ENCODE results near the gene PAGE2B. TPM values are rescaled to one million over a fixed set of nuclear protein-coding genes. Genes with fewer than 3 reads are reported as not detected.
"Not testable (repeated sequence)": the region's sequence is repeated elsewhere in the genome, so short reads cannot be mapped to it uniquely, and the experiment has no call there.

The PAGE2B gene
- total RNA-seq, 1 donor from 2014 or later: not detected

DNA sequence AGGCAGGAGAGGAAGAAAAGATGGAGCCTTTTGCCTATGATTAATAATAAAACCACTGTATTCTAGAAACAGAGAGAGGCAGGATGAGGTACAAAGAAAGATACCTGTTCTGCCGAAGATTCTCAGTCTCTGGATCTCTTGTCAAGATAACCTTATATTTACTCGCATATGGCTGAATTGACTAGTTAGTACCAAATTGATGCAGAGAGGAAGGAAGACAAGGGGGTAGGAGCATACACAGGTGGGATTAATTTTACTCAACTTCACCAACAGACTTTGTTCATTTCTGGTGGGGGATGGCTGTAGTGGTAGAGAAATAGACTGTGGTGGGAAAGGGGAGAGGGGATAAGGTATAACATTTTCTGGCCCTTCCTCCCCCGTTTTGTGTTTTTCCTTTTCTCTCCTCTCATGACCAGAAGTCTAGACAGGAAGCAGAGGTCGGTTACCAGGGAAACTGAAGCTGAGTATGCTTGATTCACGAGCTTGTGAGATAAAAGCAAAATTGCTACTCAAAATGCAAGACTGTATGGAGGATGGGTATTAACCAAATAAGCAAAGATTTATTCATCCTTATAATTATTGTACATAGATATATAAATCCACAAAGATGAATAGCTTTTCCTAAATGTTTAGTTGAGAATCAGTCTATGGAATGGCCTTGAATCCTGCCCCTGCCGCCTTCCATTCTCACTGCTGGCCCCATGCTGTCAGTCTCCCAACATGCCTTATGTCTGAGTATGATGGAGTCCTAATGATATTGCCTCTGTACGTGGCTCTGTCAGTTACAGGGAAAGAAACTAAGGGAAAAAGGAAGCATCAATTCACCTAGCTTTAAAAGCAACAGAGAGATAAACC, 17.8 kb upstream of the PAGE2B start:
- H3K27ac Mint-ChIP-seq: peak overlapping the region; percentile 63
- TF ChIP-seq, protein P1, sequence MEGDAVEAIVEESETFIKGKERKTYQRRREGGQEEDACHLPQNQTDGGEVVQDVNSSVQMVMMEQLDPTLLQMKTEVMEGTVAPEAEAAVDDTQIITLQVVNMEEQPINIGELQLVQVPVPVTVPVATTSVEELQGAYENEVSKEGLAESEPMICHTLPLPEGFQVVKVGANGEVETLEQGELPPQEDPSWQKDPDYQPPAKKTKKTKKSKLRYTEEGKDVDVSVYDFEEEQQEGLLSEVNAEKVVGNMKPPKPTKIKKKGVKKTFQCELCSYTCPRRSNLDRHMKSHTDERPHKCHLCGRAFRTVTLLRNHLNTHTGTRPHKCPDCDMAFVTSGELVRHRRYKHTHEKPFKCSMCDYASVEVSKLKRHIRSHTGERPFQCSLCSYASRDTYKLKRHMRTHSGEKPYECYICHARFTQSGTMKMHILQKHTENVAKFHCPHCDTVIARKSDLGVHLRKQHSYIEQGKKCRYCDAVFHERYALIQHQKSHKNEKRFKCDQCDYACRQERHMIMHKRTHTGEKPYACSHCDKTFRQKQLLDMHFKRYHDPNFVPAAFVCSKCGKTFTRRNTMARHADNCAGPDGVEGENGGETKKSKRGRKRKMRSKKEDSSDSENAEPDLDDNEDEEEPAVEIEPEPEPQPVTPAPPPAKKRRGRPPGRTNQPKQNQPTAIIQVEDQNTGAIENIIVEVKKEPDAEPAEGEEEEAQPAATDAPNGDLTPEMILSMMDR (IDR thresholded peaks at IDR 0.05; ENCODE audit: unreplicated experiment): no peak
- H3K27me3 Mint-ChIP-seq (ENCODE audit: low read depth): peaks cover 4% of the 10 kb centered on the region
- DNase-seq (ENCODE audit: low spot score in 2 of 2, unreplicated experiment in 2 of 2): no peak
- H3K4me1 Mint-ChIP-seq: peaks cover 8% of the 10 kb centered on the region
- H3K4me3 Mint-ChIP-seq: peak overlapping the region; percentile 40
- peaks cover 25% of the 10 kb centered on the region for H3K9me3 Mint-ChIP-seq
- H3K36me3 Mint-ChIP-seq: no peaks in the 10 kb centered on the region

DNA sequence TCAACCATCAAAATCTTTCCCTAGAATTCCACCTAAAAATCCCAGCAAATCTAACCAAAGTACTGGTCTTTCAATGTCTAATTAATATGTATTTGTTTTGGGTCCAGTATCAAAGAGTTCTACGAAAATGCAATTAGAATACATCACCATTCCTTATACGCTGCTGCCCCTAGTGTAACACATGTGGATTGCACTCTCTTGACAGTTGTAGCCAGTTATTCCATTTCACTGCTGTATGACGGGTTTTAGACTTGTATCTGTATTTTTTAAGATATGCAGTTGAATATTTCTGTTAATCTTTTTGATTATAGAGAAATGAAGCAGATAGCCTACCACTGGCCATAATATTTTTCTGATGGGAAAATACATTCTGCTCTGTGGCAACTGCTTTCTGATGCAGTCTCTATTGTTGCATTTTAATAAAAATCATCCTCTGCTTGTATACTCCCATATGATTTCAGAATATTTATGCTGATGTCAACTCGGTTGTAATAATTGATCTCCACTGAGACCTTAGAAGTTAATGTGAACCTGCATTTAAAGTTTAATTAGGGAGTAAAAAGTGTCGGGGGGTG, 17.1 kb upstream of the PAGE2B start:
- H3K9me3 Mint-ChIP-seq: peaks cover 32% of the 10 kb centered on the region
- no peak for DNase-seq (ENCODE audit: low spot score in 2 of 2, unreplicated experiment in 2 of 2)
- peak overlapping the region; percentile 40 for H3K4me3 Mint-ChIP-seq
- TF ChIP-seq, protein P1 (IDR thresholded peaks at IDR 0.05; ENCODE audit: unreplicated experiment): peak; percentile 70
- H3K27ac Mint-ChIP-seq: peak overlapping the region; percentile 41
- peaks cover 8% of the 10 kb centered on the region for H3K4me1 Mint-ChIP-seq
- H3K36me3 Mint-ChIP-seq: no peaks in the 10 kb centered on the region
- H3K27me3 Mint-ChIP-seq (ENCODE audit: low read depth): peaks cover 4% of the 10 kb centered on the region

DNA sequence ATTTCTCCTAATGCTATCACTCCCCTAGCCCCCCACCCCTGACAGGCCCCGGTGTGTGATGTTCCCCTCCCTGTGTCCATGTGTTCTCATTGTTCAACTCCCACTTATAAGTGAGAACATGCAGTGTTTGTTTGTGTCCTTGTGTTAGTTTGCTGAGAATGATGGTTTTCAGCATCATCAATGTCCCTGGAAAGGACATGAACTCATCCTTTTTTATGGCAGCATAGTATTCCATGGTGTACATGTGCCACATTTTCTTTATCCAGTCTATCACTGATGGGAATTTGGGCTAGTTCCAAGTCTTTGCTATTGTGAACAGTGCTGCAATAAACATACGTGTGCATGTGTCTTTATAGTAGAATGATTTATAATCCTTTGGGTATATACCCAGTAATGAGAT, 7.7 kb upstream of the PAGE2B start:
- not testable (repeated sequence) for H3K27me3 Mint-ChIP-seq (ENCODE audit: low read depth); DNase-seq (ENCODE audit: low spot score in 2 of 2, unreplicated experiment in 2 of 2); H3K27ac Mint-ChIP-seq; H3K36me3 Mint-ChIP-seq; H3K4me3 Mint-ChIP-seq; H3K4me1 Mint-ChIP-seq
- H3K9me3 Mint-ChIP-seq: peaks cover 84% of the 10 kb centered on the region

DNA sequence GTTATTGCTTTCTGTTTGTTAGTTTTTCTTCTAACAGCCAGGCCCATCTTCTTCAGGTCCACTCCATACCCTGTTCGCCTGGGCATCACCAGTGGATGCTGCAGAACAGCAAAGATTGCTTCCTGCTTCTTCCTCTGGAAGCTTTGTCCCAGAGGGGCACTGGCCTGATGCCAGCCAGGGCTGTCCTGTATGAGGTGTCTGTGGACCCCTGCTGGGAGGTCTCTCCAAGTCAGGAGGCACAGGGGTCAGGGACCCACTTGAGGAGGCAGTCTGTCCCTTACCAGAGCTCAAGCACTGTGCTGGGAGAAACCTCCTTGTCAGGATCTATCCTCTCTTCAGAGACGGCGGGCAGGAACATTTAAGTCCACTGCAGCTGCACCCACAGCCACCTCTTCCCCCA, 2.5 kb upstream of the PAGE2B start:
- Mint-ChIP-seq H3K36me3 (no peaks in the 10 kb centered on the region), H3K4me3 (no peak overlapping the region), H3K4me1 (no peaks in the 10 kb centered on the region), H3K27ac (no peak overlapping the region), H3K27me3 (ENCODE audit: low read depth) (no peaks in the 10 kb centered on the region), H3K9me3 (peaks cover 56% of the 10 kb centered on the region)
- no peak for DNase-seq (ENCODE audit: low spot score in 2 of 2, unreplicated experiment in 2 of 2)
- TF ChIP-seq, protein P1 (IDR thresholded peaks at IDR 0.05; ENCODE audit: unreplicated experiment): no peak

DNA sequence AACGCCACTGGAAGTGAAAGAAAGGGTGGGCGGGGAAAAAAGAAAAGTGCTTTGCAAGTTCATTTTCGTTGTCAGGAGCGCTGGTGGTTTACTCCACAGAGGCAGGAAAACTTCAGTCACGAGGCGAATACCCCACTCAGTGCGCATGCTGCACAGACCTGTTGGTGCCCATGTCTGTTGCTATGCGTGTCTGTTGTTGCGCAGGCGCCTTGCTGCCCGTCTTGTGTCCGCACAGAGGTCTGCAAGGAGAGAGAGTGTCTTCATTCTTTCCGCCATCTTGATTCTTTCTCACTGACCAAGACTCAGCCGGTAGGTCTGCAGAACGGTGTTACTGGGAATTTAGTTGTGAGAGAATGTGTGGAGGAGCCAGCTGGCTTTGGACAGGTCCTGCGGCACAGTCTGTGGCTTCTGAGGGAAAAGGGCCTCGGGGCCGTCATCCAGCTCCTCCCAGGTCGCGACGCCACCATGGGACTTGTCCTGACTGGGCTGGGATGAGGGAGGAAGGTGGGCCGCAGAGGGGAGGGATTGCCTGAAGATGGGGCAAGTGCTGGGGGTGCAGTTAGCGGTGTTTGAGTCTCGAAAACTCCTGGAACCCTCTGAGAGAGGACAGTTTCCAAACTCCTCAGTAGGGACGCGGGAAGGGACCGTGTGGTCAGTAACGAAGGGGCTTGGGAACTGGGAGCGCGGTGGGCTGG, 14.1 kb downstream of the PAGE2B start, which contains the start of gene PAGE2:
PAGE2 (plus strand) TSS at position 224 of the 695 bp plus-strand sequence. CDS start 1,003 bp downstream, outside the sequence.
- no peaks in the 10 kb centered on the region for H3K4me1 Mint-ChIP-seq
- TF ChIP-seq, protein P1 (IDR thresholded peaks at IDR 0.05; ENCODE audit: unreplicated experiment): no peak
- no peaks in the 10 kb centered on the region for H3K36me3 Mint-ChIP-seq
- H3K4me3 Mint-ChIP-seq: no peak within 1 kb of the TSS
- H3K9me3 Mint-ChIP-seq: peaks cover 28% of the 10 kb centered on the region
- no peaks in the 10 kb centered on the region for H3K27me3 Mint-ChIP-seq (ENCODE audit: low read depth)
- no peak for DNase-seq (ENCODE audit: low spot score in 2 of 2, unreplicated experiment in 2 of 2)
- H3K27ac Mint-ChIP-seq: no peak within 1 kb of the TSS

DNA sequence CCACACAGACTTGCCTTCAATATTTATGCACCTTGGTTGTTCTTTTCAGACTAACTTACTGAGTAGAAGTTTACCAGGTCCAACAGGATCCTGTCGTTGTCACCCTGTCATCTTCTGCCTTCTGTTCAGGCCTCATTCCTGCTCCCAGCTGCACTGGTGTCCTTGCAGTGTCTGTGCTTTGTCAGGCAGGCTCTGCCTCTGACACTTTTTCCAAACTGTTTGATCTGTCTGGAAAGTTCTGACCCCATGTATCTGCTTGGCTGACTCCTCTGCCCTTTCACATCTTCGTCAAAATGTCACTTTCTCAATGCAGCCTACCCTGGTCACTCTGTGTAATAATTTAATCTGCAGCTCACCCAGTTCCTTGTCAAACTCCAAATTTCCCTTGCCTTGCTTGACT, 23.9 kb downstream of the PAGE2B start:
- Mint-ChIP-seq H3K4me1 (no peaks in the 10 kb centered on the region), H3K27ac (no peak overlapping the region), H3K4me3 (no peak overlapping the region), H3K36me3 (no peaks in the 10 kb centered on the region), H3K9me3 (peaks cover 35% of the 10 kb centered on the region), H3K27me3 (ENCODE audit: low read depth) (no peaks in the 10 kb centered on the region)
- no peak for DNase-seq (ENCODE audit: low spot score in 2 of 2, unreplicated experiment in 2 of 2)
- TF ChIP-seq, protein P1 (IDR thresholded peaks at IDR 0.05; ENCODE audit: unreplicated experiment): no peak

All from mesothelial cell of epicardium (in vitro differentiated cells).